GM12878 (cell line): ENCODE measurements around the gene POLA2. TPM values are rescaled to one million over a fixed set of nuclear protein-coding genes. Genes with fewer than 3 reads are reported as not detected.
A peak's percentile ranks its signal among the peaks of the same experiment; 100 is the strongest.

Experiments used
- BHLHE40 ChIP-seq, 2 experiments: fragments of 450-650 bp in 1 of 2; IDR thresholded peaks; 2 replicates each; pipeline ENCODE4 v1.6.1; 2011 to 2017; ENCODE audit warnings: low read depth in 2 of 2, borderline replicate concordance in 1 of 2, improper control_type of control experiment in 1 of 2, low read length in 1 of 2, mild to moderate bottlenecking in 1 of 2
- CHD1 ChIP-seq: IDR thresholded peaks from 2 replicates; pipeline ENCODE4 v1.6.1; 2012; ENCODE audit warnings: low read depth, low read length, improper control_type of control experiment
- ETV6 ChIP-seq, 2 experiments: fragments of 450-650 bp in 1 of 2; IDR thresholded peaks in 1 of 2; conservative IDR thresholded peaks in 1 of 2; 2 replicates each; pipeline ENCODE4 v1.6.1; 2014; ENCODE audit warnings: antibody characterized with exemption in 1 of 2, borderline replicate concordance in 1 of 2, low read depth in 1 of 2, mild to moderate bottlenecking in 1 of 2, moderate library complexity in 1 of 2
- EZH2 ChIP-seq: IDR thresholded peaks from 2 replicates; pipeline ENCODE4 v1.6.1; 2012; ENCODE audit warnings: low read depth, mild to moderate bottlenecking, control low read depth, inconsistent platforms, low read length, borderline replicate concordance; ENCODE audit not compliant: control insufficient read depth
- IKZF1 ChIP-seq: fragments of 450-650 bp; conservative IDR thresholded peaks from 2 replicates; pipeline ENCODE4 v1.6.1; 2017; ENCODE audit warnings: antibody characterized with exemption, mild to moderate bottlenecking
- LARP7 ChIP-seq: fragments of 450-650 bp; IDR thresholded peaks from 2 replicates; pipeline ENCODE4 v1.6.1; 2017; ENCODE audit warnings: mild to moderate bottlenecking
- MEF2A ChIP-seq: IDR thresholded peaks from 2 replicates; pipeline ENCODE4 v1.6.1; 2011; ENCODE audit warnings: low read depth, mild to moderate bottlenecking, low read length, moderate library complexity; ENCODE audit not compliant: insufficient read depth
- MTA2 ChIP-seq: fragments of 450-650 bp; IDR thresholded peaks from 2 replicates; pipeline ENCODE4 v1.6.1; 2016; ENCODE audit warnings: low read depth, mild to moderate bottlenecking, moderate library complexity
- NRF1 ChIP-seq: conservative IDR thresholded peaks from 2 replicates; pipeline ENCODE4 v1.6.1; 2011; ENCODE audit warnings: mild to moderate bottlenecking, low read depth, low read length, improper control_type of control experiment
- RCOR1 ChIP-seq: conservative IDR thresholded peaks from 2 replicates; pipeline ENCODE4 v1.6.1; 2012; ENCODE audit warnings: low read depth, low read length, improper control_type of control experiment
- RELA ChIP-seq: fragments of 450-650 bp; IDR thresholded peaks from 2 replicates; pipeline ENCODE4 v1.8.0; 2014; ENCODE audit warnings: borderline replicate concordance; ENCODE audit not compliant: partially characterized antibody
- SIN3A ChIP-seq: IDR thresholded peaks from 2 replicates; pipeline ENCODE4 v1.6.1; 2012; ENCODE audit warnings: low read depth, low read length, improper control_type of control experiment
- SPI1 ChIP-seq: IDR thresholded peaks from 2 replicates; pipeline ENCODE4 v1.6.1; 2011; ENCODE audit warnings: low read depth, mild to moderate bottlenecking, low read length, moderate library complexity, borderline replicate concordance; ENCODE audit not compliant: insufficient read depth
- SREBF2 ChIP-seq: IDR thresholded peaks from 2 replicates; pipeline ENCODE4 v1.6.1; 2012; ENCODE audit warnings: mild to moderate bottlenecking, low read length
- YY1 ChIP-seq: IDR thresholded peaks from 2 replicates; pipeline ENCODE4 v1.6.1; 2011; ENCODE audit warnings: low read depth, mild to moderate bottlenecking, low read length
- ZBED1 ChIP-seq: IDR thresholded peaks from 2 replicates; pipeline ENCODE4 v1.6.1; 2016; ENCODE audit warnings: borderline replicate concordance
- ZZZ3 ChIP-seq: IDR thresholded peaks from 2 replicates; pipeline ENCODE4 v1.6.1; 2011; ENCODE audit warnings: low read depth; ENCODE audit not compliant: control insufficient read depth, insufficient read length
- polyA plus RNA-seq, 11 experiments: library from polyadenylated mRNA; depleted of rRNA in 4 of 11; unstranded in 6 of 11; stranded (reverse) in 5 of 11; fragments of >200 nt; fragmentation: Nextera tagmentation in 4 of 11; fragmentation: Illumina TruSeq in 1 of 11; extraction: Ambion mirVana in 4 of 11; extraction: Trizol in 1 of 11; gene quantifications; 1 replicate in 1 of 11; 2 replicates in 10 of 11; pipeline versions ENCODE4 v1.2.1 to v1.2.3, GENCODE V29; 2011 to 2016; ENCODE audit warnings: inconsistent platforms in 2 of 11, missing spikeins in 2 of 11, low read depth in 1 of 11
- total RNA-seq, 4 experiments: library from RNA; depleted of rRNA in 3 of 4; stranded (reverse); fragments of >200 nt in 3 of 4; fragmentation: Illumina TruSeq in 1 of 4; extraction: Trizol in 1 of 4; gene quantifications; 2 replicates each; pipeline versions ENCODE4 v1.2.1 to v1.2.3, GENCODE V29; 2013 to 2021
- TF ChIP-seq, protein P1 (sequence below): fragments of 450-650 bp; IDR thresholded peaks from 2 replicates; pipeline ENCODE4 v1.6.1; 2017; ENCODE audit warnings: mild to moderate bottlenecking, moderate library complexity
- TF ChIP-seq, protein P2 (sequence below): IDR thresholded peaks from 2 replicates; pipeline ENCODE4 v1.6.1; 2011; ENCODE audit warnings: borderline replicate concordance, low read depth, mild to moderate bottlenecking, moderate library complexity, mixed read lengths, low read length; ENCODE audit not compliant: insufficient read depth; ENCODE audit errors: extremely low read length
- TF ChIP-seq, protein P3 (sequence below): IDR thresholded peaks from 2 replicates; pipeline ENCODE4 v1.6.1; 2011; ENCODE audit warnings: mild to moderate bottlenecking, low read depth, low read length, moderate library complexity; ENCODE audit not compliant: insufficient replicate concordance
- TF ChIP-seq, protein P4 (sequence below): fragments of 450-650 bp; IDR thresholded peaks from 2 replicates; pipeline ENCODE4 v1.6.1; 2017; ENCODE audit warnings: mild to moderate bottlenecking, low read depth, inconsistent platforms; ENCODE audit not compliant: poor library complexity, severe bottlenecking

POLA2 gene
- total and polyA plus RNA-seq, 10 of the 15 experiments (the other 5 are each of a cell fraction or from before 2014, with no cell fraction given) = 4.2 to 121 (median 56.2) TPM

DNA sequence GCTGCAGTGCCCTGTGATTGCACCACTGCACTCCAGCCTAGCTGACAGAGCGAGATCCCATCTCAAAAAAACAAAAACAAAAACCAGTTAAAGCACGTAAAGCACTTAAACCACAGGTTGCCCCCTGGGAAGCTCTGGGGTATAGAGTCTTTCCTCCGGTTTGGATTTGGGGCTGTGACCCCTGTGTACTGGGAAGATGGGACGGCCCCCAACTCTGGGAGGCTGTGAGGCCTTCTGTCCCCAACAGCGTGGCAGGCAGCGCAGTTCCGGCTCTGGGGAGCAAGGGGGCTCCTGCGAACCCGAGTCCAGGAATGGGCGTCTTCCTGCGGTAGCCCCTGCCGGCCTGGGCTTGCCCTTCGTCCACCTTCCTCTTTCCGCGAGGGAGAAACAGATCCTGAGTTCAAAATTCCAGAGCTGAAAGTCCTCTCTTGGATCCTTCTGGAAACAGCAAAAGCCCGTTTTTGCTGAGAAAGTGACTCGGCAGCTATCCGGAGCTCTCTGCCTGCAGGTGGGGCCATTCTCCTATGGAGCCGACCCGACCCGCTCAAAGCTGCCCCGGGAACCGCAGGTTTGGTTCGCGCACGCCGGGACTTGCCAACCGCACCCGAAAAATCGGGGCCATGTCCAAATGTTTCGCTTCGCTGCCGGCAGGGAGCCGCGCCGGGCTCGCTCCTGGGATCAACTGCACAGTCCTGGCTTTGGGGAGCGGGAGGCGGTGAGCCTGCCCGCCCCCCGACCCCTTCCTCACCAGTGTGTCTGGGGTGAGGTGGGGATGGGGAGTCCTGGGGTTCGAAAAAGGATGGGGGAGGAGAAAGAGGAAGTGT, 36.3 kb upstream of the POLA2 start (continued):
- TF ChIP-seq, protein P1, sequence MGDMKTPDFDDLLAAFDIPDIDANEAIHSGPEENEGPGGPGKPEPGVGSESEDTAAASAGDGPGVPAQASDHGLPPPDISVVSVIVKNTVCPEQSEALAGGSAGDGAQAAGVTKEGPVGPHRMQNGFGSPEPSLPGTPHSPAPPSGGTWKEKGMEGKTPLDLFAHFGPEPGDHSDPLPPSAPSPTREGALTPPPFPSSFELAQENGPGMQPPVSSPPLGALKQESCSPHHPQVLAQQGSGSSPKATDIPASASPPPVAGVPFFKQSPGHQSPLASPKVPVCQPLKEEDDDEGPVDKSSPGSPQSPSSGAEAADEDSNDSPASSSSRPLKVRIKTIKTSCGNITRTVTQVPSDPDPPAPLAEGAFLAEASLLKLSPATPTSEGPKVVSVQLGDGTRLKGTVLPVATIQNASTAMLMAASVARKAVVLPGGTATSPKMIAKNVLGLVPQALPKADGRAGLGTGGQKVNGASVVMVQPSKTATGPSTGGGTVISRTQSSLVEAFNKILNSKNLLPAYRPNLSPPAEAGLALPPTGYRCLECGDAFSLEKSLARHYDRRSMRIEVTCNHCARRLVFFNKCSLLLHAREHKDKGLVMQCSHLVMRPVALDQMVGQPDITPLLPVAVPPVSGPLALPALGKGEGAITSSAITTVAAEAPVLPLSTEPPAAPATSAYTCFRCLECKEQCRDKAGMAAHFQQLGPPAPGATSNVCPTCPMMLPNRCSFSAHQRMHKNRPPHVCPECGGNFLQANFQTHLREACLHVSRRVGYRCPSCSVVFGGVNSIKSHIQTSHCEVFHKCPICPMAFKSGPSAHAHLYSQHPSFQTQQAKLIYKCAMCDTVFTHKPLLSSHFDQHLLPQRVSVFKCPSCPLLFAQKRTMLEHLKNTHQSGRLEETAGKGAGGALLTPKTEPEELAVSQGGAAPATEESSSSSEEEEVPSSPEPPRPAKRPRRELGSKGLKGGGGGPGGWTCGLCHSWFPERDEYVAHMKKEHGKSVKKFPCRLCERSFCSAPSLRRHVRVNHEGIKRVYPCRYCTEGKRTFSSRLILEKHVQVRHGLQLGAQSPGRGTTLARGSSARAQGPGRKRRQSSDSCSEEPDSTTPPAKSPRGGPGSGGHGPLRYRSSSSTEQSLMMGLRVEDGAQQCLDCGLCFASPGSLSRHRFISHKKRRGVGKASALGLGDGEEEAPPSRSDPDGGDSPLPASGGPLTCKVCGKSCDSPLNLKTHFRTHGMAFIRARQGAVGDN = no peak
- TF ChIP-seq, protein P2, sequence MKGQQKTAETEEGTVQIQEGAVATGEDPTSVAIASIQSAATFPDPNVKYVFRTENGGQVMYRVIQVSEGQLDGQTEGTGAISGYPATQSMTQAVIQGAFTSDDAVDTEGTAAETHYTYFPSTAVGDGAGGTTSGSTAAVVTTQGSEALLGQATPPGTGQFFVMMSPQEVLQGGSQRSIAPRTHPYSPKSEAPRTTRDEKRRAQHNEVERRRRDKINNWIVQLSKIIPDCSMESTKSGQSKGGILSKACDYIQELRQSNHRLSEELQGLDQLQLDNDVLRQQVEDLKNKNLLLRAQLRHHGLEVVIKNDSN = no peak
- TF ChIP-seq YY1 = no peak
- no peak for TF ChIP-seq SREBF2
- TF ChIP-seq LARP7 = no peak
- no peak for TF ChIP-seq RELA
- TF ChIP-seq SPI1 = peak; percentile 76; the same call in 1 of the 2 replicates
- TF ChIP-seq MTA2 = peak; percentile 26; the same call in 1 of the 2 replicates
- TF ChIP-seq, protein P3, sequence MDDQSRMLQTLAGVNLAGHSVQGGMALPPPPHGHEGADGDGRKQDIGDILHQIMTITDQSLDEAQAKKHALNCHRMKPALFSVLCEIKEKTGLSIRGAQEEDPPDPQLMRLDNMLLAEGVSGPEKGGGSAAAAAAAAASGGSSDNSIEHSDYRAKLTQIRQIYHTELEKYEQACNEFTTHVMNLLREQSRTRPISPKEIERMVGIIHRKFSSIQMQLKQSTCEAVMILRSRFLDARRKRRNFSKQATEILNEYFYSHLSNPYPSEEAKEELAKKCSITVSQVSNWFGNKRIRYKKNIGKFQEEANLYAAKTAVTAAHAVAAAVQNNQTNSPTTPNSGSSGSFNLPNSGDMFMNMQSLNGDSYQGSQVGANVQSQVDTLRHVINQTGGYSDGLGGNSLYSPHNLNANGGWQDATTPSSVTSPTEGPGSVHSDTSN = no peak
- no peak for TF ChIP-seq ZBED1
- TF ChIP-seq, protein P4, sequence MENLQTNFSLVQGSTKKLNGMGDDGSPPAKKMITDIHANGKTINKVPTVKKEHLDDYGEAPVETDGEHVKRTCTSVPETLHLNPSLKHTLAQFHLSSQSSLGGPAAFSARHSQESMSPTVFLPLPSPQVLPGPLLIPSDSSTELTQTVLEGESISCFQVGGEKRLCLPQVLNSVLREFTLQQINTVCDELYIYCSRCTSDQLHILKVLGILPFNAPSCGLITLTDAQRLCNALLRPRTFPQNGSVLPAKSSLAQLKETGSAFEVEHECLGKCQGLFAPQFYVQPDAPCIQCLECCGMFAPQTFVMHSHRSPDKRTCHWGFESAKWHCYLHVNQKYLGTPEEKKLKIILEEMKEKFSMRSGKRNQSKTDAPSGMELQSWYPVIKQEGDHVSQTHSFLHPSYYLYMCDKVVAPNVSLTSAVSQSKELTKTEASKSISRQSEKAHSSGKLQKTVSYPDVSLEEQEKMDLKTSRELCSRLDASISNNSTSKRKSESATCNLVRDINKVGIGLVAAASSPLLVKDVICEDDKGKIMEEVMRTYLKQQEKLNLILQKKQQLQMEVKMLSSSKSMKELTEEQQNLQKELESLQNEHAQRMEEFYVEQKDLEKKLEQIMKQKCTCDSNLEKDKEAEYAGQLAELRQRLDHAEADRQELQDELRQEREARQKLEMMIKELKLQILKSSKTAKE = no peak
- no peak for TF ChIP-seq EZH2
- TF ChIP-seq IKZF1 = peak; percentile 78
- no peak for TF ChIP-seq RCOR1
- peak in 1 of 2 experiments; percentile 28; a peak in 1 of 4 replicates for TF ChIP-seq BHLHE40 (IDR thresholded peaks at IDR 0.05; ENCODE audit: borderline replicate concordance in 1 of 2, low read depth in 2 of 2, low read length in 1 of 2)
- no peak for TF ChIP-seq ETV6 (conservative IDR thresholded peaks at IDR 0.05 in 1 of 2, IDR thresholded peaks at IDR 0.05 in 1 of 2; ENCODE audit: borderline replicate concordance in 1 of 2, low read depth in 1 of 2)
- TF ChIP-seq CHD1 = no peak
- no peak for TF ChIP-seq MEF2A
- TF ChIP-seq NRF1 = no peak
- no peak for TF ChIP-seq ZZZ3
- TF ChIP-seq SIN3A = no peak
